GM23338 (cell line): ENCODE measurements around the gene ZNF440. TPM values are rescaled to one million over a fixed set of nuclear protein-coding genes. Genes with fewer than 3 reads are reported as not detected.

Source experiments
- ATAC-seq: fragments of 200-7000 bp; cut with Tn5 transposase; 3 replicates; pipeline ENCODE4 v1.9.1; 2020
- DNase-seq: peaks from one replicate; pipeline ENCODE4 v3.0.0-alpha.2; 2015; ENCODE audit warnings: low spot score
- H2AFZ ChIP-seq: fragments of 200-600 bp; sonication (generic); 2 replicates; pipeline ENCODE4 v1.8.0; 2016; ENCODE audit warnings: antibody characterized with exemption, mild to moderate bottlenecking, moderate library complexity
- H3F3A ChIP-seq: fragments of 200-600 bp; sonication (generic); replicated peaks from 2 replicates; pipeline ENCODE4 v1.8.0; 2017; ENCODE audit warnings: antibody characterized with exemption, mixed run types, low read depth
- H3K27ac ChIP-seq: fragments of 200-600 bp; sonication (generic); 2 replicates; pipeline ENCODE4 v1.6.1; 2016; ENCODE audit warnings: low read depth
- H3K27me3 ChIP-seq: fragments of 200-600 bp; sonication (generic); 2 replicates; pipeline ENCODE4 v1.8.0; 2016; ENCODE audit warnings: mild to moderate bottlenecking, mixed run types, moderate library complexity; ENCODE audit not compliant: insufficient read depth
- H3K36me3 ChIP-seq: fragments of 200-600 bp; sonication (generic); 2 replicates; pipeline ENCODE4 v1.8.0; 2016; ENCODE audit warnings: mild to moderate bottlenecking; ENCODE audit not compliant: insufficient read depth
- H3K4me1 ChIP-seq: fragments of 200-600 bp; sonication (generic); 2 replicates; pipeline ENCODE4 v1.8.0; 2016; ENCODE audit warnings: mild to moderate bottlenecking, moderate library complexity; ENCODE audit not compliant: insufficient read depth
- H3K4me2 ChIP-seq: fragments of 200-600 bp; sonication (generic); 2 replicates; pipeline ENCODE4 v1.7.1; 2017; ENCODE audit warnings: mixed run types
- H3K4me3 ChIP-seq: fragments of 200-600 bp; sonication (generic); 2 replicates; pipeline ENCODE4 v1.6.1; 2016; ENCODE audit warnings: mixed run types
- H3K79me2 ChIP-seq: fragments of 200-600 bp; sonication (generic); replicated peaks from 2 replicates; pipeline ENCODE4 v1.8.0; 2017; ENCODE audit warnings: mild to moderate bottlenecking; ENCODE audit not compliant: insufficient read depth
- H3K9me2 ChIP-seq: fragments of 200-600 bp; sonication (generic); 2 replicates; pipeline ENCODE4 v1.8.0; 2017; ENCODE audit not compliant: insufficient read depth
- H4K20me1 ChIP-seq: fragments of 200-600 bp; sonication (generic); replicated peaks from 2 replicates; pipeline ENCODE4 v1.8.0; 2017; ENCODE audit warnings: mild to moderate bottlenecking; ENCODE audit not compliant: insufficient read depth
- H3K27ac Mint-ChIP-seq: 2 replicates; pipeline ENCODE4 v1.8.0; 2020; ENCODE audit warnings: inconsistent platforms, mild to moderate bottlenecking, moderate library complexity, mixed read lengths
- H3K27me3 Mint-ChIP-seq: 3 replicates; pipeline ENCODE4 v1.8.0; 2022; ENCODE audit warnings: low read depth, mild to moderate bottlenecking, moderate library complexity, mixed read lengths, inconsistent platforms; ENCODE audit not compliant: insufficient read depth, poor library complexity
- H3K36me3 Mint-ChIP-seq: 3 replicates; pipeline ENCODE4 v1.8.0; 2021; ENCODE audit warnings: low read depth, mild to moderate bottlenecking, inconsistent platforms, moderate library complexity, mixed read lengths
- H3K4me1 Mint-ChIP-seq: 3 replicates; pipeline ENCODE4 v1.8.0; 2020; ENCODE audit warnings: mild to moderate bottlenecking, inconsistent platforms, mixed read lengths
- H3K4me3 Mint-ChIP-seq: 3 replicates; pipeline ENCODE4 v1.8.0; 2021; ENCODE audit warnings: moderate library complexity, mild to moderate bottlenecking, inconsistent platforms, mixed read lengths
- H3K9me3 Mint-ChIP-seq: 3 replicates; pipeline ENCODE4 v1.8.0; 2020; ENCODE audit warnings: moderate library complexity, mild to moderate bottlenecking, inconsistent platforms, mixed read lengths
- CTCF ChIP-seq, 2 experiments: fragments of 200-600 bp in 1 of 2; sonication (generic) in 1 of 2; conservative IDR thresholded peaks; 2 replicates each; pipeline versions ENCODE4 v1.5.1 to v1.6.1; 2016 to 2017; ENCODE audit warnings: antibody characterized with exemption in 2 of 2, low read depth in 2 of 2, mild to moderate bottlenecking in 2 of 2, moderate library complexity in 1 of 2
- EZH2 ChIP-seq: fragments of 200-600 bp; sonication (generic); IDR thresholded peaks from one replicate; pipeline ENCODE4 v1.8.0; 2017; ENCODE audit warnings: antibody characterized with exemption, mild to moderate bottlenecking, low read depth; ENCODE audit not compliant: unreplicated experiment
- ZNF331 ChIP-seq: fragments of 250-450 bp; sonication (Bioruptor Pico); IDR thresholded peaks from 2 replicates; pipeline ENCODE4 v1.5.0; 2020; ENCODE audit warnings: low read depth, mild to moderate bottlenecking, moderate library complexity
- polyA plus RNA-seq: library from polyadenylated mRNA; unstranded; fragments of >200 nt; fragmentation: Nextera tagmentation; extraction: Ambion mirVana; gene quantifications from 2 replicates; pipeline ENCODE4 v1.2.1, GENCODE V29; 2016
- total RNA-seq: library from RNA; depleted of rRNA; stranded (reverse); fragments of >200 nt; shearing (Covaris generic); gene quantifications from 2 replicates; pipeline ENCODE4 v1.2.3, GENCODE V29; 2014
- TF ChIP-seq, protein P1 (sequence below): IDR thresholded peaks from one replicate; pipeline ENCODE4 v1.6.1; 2018; ENCODE audit warnings: antibody characterized with exemption; ENCODE audit not compliant: unreplicated experiment
- TF ChIP-seq, protein P2 (sequence below): fragments of 250-450 bp; sonication (Bioruptor Pico); IDR thresholded peaks from 2 replicates; pipeline ENCODE4 v1.5.0; 2020; ENCODE audit warnings: mild to moderate bottlenecking, moderate library complexity

Gene ZNF440
- total and polyA plus RNA-seq, 2 experiments from 2014 or later = 2.5 to 9.3 TPM

GRCh38 chr19:11868188-11868587, 54.1 kb downstream of the ZNF440 start:
- Histone ChIP-seq H3K4me2 (no peak overlapping the region), H3K27me3 (no peaks in the 10 kb centered on the region), H3K4me3 (no peak overlapping the region), H3K36me3 (peaks cover 35% of the 10 kb centered on the region), H3K9me2 (no peaks in the 10 kb centered on the region), H4K20me1 (no peaks in the 10 kb centered on the region), H3F3A (no peaks in the 10 kb centered on the region), H3K27ac (no peak overlapping the region), H2AFZ (no peak overlapping the region), H3K79me2 (no peaks in the 10 kb centered on the region), H3K4me1 (no peaks in the 10 kb centered on the region)
- Mint-ChIP-seq H3K9me3 (peaks cover 95% of the 10 kb centered on the region), H3K4me3 (no peak overlapping the region), H3K4me1 (no peaks in the 10 kb centered on the region), H3K27ac (no peak overlapping the region), H3K36me3 (peaks cover 26% of the 10 kb centered on the region), H3K27me3 (peaks cover 3% of the 10 kb centered on the region)
- ATAC-seq (no peak), DNase-seq (no peak)
- TF ChIP-seq, protein P1, sequence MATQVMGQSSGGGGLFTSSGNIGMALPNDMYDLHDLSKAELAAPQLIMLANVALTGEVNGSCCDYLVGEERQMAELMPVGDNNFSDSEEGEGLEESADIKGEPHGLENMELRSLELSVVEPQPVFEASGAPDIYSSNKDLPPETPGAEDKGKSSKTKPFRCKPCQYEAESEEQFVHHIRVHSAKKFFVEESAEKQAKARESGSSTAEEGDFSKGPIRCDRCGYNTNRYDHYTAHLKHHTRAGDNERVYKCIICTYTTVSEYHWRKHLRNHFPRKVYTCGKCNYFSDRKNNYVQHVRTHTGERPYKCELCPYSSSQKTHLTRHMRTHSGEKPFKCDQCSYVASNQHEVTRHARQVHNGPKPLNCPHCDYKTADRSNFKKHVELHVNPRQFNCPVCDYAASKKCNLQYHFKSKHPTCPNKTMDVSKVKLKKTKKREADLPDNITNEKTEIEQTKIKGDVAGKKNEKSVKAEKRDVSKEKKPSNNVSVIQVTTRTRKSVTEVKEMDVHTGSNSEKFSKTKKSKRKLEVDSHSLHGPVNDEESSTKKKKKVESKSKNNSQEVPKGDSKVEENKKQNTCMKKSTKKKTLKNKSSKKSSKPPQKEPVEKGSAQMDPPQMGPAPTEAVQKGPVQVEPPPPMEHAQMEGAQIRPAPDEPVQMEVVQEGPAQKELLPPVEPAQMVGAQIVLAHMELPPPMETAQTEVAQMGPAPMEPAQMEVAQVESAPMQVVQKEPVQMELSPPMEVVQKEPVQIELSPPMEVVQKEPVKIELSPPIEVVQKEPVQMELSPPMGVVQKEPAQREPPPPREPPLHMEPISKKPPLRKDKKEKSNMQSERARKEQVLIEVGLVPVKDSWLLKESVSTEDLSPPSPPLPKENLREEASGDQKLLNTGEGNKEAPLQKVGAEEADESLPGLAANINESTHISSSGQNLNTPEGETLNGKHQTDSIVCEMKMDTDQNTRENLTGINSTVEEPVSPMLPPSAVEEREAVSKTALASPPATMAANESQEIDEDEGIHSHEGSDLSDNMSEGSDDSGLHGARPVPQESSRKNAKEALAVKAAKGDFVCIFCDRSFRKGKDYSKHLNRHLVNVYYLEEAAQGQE = no peak
- TF ChIP-seq CTCF (conservative IDR thresholded peaks at IDR 0.05; ENCODE audit: low read depth in 2 of 2) (no peak), EZH2 (no peak), ZNF331 (no peak)
- TF ChIP-seq, protein P2, sequence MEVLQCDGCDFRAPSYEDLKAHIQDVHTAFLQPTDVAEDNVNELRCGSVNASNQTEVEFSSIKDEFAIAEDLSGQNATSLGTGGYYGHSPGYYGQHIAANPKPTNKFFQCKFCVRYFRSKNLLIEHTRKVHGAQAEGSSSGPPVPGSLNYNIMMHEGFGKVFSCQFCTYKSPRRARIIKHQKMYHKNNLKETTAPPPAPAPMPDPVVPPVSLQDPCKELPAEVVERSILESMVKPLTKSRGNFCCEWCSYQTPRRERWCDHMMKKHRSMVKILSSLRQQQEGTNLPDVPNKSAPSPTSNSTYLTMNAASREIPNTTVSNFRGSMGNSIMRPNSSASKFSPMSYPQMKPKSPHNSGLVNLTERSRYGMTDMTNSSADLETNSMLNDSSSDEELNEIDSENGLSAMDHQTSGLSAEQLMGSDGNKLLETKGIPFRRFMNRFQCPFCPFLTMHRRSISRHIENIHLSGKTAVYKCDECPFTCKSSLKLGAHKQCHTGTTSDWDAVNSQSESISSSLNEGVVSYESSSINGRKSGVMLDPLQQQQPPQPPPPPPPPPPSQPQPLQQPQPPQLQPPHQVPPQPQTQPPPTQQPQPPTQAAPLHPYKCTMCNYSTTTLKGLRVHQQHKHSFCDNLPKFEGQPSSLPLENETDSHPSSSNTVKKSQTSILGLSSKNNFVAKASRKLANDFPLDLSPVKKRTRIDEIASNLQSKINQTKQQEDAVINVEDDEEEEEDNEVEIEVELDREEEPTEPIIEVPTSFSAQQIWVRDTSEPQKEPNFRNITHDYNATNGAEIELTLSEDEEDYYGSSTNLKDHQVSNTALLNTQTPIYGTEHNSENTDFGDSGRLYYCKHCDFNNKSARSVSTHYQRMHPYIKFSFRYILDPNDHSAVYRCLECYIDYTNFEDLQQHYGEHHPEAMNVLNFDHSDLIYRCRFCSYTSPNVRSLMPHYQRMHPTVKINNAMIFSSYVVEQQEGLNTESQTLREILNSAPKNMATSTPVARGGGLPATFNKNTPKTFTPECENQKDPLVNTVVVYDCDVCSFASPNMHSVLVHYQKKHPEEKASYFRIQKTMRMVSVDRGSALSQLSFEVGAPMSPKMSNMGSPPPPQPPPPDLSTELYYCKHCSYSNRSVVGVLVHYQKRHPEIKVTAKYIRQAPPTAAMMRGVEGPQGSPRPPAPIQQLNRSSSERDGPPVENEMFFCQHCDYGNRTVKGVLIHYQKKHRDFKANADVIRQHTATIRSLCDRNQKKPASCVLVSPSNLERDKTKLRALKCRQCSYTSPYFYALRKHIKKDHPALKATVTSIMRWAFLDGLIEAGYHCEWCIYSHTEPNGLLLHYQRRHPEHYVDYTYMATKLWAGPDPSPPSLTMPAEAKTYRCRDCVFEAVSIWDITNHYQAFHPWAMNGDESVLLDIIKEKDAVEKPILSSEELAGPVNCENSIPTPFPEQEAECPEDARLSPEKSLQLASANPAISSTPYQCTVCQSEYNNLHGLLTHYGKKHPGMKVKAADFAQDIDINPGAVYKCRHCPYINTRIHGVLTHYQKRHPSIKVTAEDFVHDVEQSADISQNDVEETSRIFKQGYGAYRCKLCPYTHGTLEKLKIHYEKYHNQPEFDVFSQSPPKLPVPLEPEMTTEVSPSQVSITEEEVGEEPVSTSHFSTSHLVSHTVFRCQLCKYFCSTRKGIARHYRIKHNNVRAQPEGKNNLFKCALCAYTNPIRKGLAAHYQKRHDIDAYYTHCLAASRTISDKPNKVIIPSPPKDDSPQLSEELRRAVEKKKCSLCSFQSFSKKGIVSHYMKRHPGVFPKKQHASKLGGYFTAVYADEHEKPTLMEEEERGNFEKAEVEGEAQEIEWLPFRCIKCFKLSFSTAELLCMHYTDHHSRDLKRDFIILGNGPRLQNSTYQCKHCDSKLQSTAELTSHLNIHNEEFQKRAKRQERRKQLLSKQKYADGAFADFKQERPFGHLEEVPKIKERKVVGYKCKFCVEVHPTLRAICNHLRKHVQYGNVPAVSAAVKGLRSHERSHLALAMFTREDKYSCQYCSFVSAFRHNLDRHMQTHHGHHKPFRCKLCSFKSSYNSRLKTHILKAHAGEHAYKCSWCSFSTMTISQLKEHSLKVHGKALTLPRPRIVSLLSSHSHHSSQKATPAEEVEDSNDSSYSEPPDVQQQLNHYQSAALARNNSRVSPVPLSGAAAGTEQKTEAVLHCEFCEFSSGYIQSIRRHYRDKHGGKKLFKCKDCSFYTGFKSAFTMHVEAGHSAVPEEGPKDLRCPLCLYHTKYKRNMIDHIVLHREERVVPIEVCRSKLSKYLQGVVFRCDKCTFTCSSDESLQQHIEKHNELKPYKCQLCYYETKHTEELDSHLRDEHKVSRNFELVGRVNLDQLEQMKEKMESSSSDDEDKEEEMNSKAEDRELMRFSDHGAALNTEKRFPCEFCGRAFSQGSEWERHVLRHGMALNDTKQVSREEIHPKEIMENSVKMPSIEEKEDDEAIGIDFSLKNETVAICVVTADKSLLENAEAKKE = no peak
